ENCODE data around the gene GLT1D1. TPM values are rescaled to one million over a fixed set of nuclear protein-coding genes. Genes with fewer than 3 reads are reported as not detected.

GLT1D1 gene
- total and polyA plus RNA-seq, 2 of the 8 experiments (the other 6 are each of a cell fraction or from before 2014, with no cell fraction given): 1.5 to 3.6 TPM

- TF ChIP-seq TCF12 (IDR thresholded peaks at IDR 0.05; ENCODE audit: low read depth, low read length): no peak
Measured at GRCh38 chr12:128940974-128941373, 87.7 kb downstream of the GLT1D1 start (continued).

Data from H1 (cell line).